ENCODE data around the gene TESPA1. TPM values are rescaled to one million over a fixed set of nuclear protein-coding genes. Genes with fewer than 3 reads are reported as not detected.
A peak's percentile ranks its signal among the peaks of the same experiment; 100 is the strongest.

Gene TESPA1
- total RNA-seq, 6 experiments from 2014 or later, result not detected

DNA sequence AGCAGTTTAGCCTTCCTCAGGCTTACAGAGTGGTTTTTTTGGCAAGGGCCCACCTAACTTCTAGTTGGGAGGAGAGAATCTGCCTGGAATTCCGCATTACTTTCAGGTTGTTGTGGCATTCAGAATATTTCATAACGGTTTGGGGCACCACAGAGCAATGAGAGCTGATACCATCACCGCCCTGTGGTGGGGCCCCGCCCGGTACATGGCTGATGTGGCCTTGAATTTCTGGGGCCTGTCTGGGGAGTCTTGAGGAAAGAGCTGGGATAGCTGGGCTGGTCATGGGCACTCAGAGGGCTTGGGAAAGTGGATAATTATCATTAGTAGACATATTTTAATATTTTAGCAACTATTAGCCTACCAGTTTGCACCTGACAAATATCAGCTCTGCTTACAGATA, 4.2 kb downstream of the TESPA1 start:
- TF ChIP-seq CTCF (IDR thresholded peaks at IDR 0.05), result no peak
- peaks cover 15% of the 10 kb centered on the region for H3K4me1 Mint-ChIP-seq (ENCODE audit: low read depth)
- H3K36me3 Mint-ChIP-seq (ENCODE audit: low read depth), result no peaks in the 10 kb centered on the region
- no peaks in the 10 kb centered on the region for H3K9me3 Mint-ChIP-seq
- no peak overlapping the region for H3K27ac Mint-ChIP-seq
- DNase-seq, result no peak
- H3K27me3 Mint-ChIP-seq (ENCODE audit: insufficient read depth), result peaks cover 12% of the 10 kb centered on the region
- no peak overlapping the region for H3K4me3 Mint-ChIP-seq

GRCh38 chr12:54977857-54978256, 6.7 kb downstream of the TESPA1 start:
- Mint-ChIP-seq H3K36me3 (ENCODE audit: low read depth) (no peaks in the 10 kb centered on the region), H3K27ac (peak overlapping the region; percentile 6; the same call in 1 of the 2 replicates), H3K4me3 (no peak overlapping the region), H3K27me3 (ENCODE audit: insufficient read depth) (peaks cover 9% of the 10 kb centered on the region), H3K4me1 (ENCODE audit: low read depth) (peaks cover 15% of the 10 kb centered on the region), H3K9me3 (no peaks in the 10 kb centered on the region)
- no peak for DNase-seq
- TF ChIP-seq CTCF (IDR thresholded peaks at IDR 0.05), result no peak

DNA sequence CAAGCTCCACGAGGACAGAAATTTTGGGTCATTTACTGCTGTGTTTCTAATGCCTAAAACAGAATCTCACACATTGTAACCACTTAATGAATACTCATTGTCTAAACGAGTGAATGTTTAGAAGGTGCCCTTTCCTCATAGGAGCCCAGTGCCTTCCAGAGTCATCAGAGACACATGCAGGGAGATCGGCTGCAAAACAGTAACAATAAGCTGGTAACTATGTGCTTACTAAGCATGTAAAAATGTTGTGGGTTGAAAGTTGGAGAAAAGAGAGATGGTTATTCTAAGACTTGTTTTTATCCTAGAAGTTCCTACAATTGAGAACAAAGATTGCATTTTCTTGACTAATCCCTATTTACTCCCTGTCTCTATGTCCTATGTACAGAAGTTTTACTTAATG, 7.4 kb downstream of the TESPA1 start:
- Mint-ChIP-seq H3K4me3 (no peak overlapping the region), H3K4me1 (ENCODE audit: low read depth) (peaks cover 15% of the 10 kb centered on the region), H3K27me3 (ENCODE audit: insufficient read depth) (peaks cover 9% of the 10 kb centered on the region), H3K27ac (peak overlapping the region; percentile 85), H3K9me3 (no peaks in the 10 kb centered on the region), H3K36me3 (ENCODE audit: low read depth) (no peaks in the 10 kb centered on the region)
- TF ChIP-seq CTCF (IDR thresholded peaks at IDR 0.05), result no peak
- DNase-seq, result peak; percentile 81

DNA sequence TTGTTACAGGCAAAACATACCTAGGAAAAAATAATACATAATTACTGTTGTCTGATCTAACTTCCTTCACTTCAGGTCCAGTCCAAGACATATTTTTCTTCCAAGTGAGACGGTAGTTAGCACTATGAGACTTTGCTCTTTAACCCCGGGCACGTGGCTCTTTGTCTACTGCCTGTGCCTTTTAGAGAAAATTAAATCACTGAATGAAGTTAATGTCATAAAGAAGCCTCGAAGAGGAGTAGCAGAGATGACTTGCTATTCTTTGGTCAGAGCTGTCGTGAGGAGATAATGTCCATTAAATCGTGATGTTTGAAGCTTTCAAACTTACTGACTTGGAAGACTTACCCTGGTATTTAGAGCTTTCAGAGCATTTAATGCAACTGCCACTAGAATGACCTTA, 8.7 kb downstream of the TESPA1 start:
- DNase-seq, result no peak
- Mint-ChIP-seq H3K27ac (peak overlapping the region; percentile 46; the same call in 1 of the 2 replicates), H3K27me3 (ENCODE audit: insufficient read depth) (peaks cover 9% of the 10 kb centered on the region), H3K9me3 (no peaks in the 10 kb centered on the region), H3K36me3 (ENCODE audit: low read depth) (no peaks in the 10 kb centered on the region), H3K4me3 (no peak overlapping the region), H3K4me1 (ENCODE audit: low read depth) (peaks cover 15% of the 10 kb centered on the region)
- no peak for TF ChIP-seq CTCF (IDR thresholded peaks at IDR 0.05)

- Mint-ChIP-seq H3K4me3 (no peak overlapping the region), H3K4me1 (ENCODE audit: low read depth) (peaks cover 15% of the 10 kb centered on the region), H3K36me3 (ENCODE audit: low read depth) (no peaks in the 10 kb centered on the region), H3K9me3 (no peaks in the 10 kb centered on the region), H3K27ac (no peak overlapping the region), H3K27me3 (ENCODE audit: insufficient read depth) (peaks cover 11% of the 10 kb centered on the region)
- DNase-seq, result no peak
- no peak for TF ChIP-seq CTCF (IDR thresholded peaks at IDR 0.05)
Measured at GRCh38 chr12:54975272-54975671, 9.3 kb downstream of the TESPA1 start.

GRCh38 chr12:54974279-54974678, 10.3 kb downstream of the TESPA1 start:
- no peak overlapping the region for H3K27ac Mint-ChIP-seq
- no peak for DNase-seq
- H3K4me1 Mint-ChIP-seq (ENCODE audit: low read depth), result peaks cover 15% of the 10 kb centered on the region
- no peaks in the 10 kb centered on the region for H3K9me3 Mint-ChIP-seq
- peaks cover 12% of the 10 kb centered on the region for H3K27me3 Mint-ChIP-seq (ENCODE audit: insufficient read depth)
- H3K4me3 Mint-ChIP-seq, result no peak overlapping the region
- H3K36me3 Mint-ChIP-seq (ENCODE audit: low read depth), result no peaks in the 10 kb centered on the region
- no peak for TF ChIP-seq CTCF (IDR thresholded peaks at IDR 0.05)

Measured in HFFc6 (cell line).